ENCODE measurements around the gene MFF. TPM values are rescaled to one million over a fixed set of nuclear protein-coding genes. Genes with fewer than 3 reads are reported as not detected.

Gene MFF
- total and polyA plus RNA-seq, 2 of the 8 experiments (the other 6 are each of a cell fraction or from before 2014, with no cell fraction given) = 36.2 to 86.8 TPM

DNA sequence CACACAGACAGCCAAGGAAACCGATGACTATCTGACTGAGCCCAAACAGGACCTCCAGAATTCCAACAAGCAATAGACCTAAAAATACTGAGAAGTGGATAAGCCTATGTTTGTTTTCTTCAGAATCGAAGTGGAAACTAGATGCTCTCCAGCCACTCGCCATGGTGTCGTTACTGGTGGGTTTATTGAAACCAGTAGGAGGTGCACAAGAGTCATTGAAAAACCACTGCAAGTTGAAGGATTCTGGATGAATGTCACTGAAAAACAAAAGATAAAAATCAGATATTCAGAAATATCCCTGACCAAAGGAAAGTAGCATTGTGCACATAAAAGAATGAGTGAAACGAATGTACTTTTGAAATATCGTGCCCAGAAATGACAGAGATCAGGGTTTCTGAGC, 38.7 kb downstream of the MFF start:
- ChIA-PET CTCF (ENCODE audit: partially characterized antibody) (interaction anchor here (1.0 to 1.1 kb wide), 2 partner anchors 12 to 16 kb away, joined by 4 read pairs; partner anchors contain the start of gene TM4SF20), POLR2A (ENCODE audit: partially characterized antibody) (no interaction called here)
- Histone ChIP-seq H2BK5ac (ENCODE audit: low read depth, low read length) (no peak overlapping the region), H3K4me3 (ENCODE audit: extremely low read depth in 1 of 4, insufficient read depth in 2 of 4, low read depth in 3 of 4, low read length in 4 of 4) (no peak overlapping the region), H4K8ac (ENCODE audit: extremely low read depth, insufficient read depth, low read length) (no peak overlapping the region), H3K79me2 (ENCODE audit: control insufficient read depth in 1 of 2, insufficient read depth in 2 of 2, low read length in 2 of 2) (no peaks in the 10 kb centered on the region), H2BK12ac (ENCODE audit: low read depth, low read length) (no peak overlapping the region), H3K27me3 (replicated peaks in 1 of 4; ENCODE audit: control insufficient read depth in 3 of 4, extremely low read depth in 1 of 4, insufficient read depth in 3 of 4, low read length in 3 of 4) (no peaks in the 10 kb centered on the region), H4K5ac (ENCODE audit: insufficient read length, low read depth, low read length) (no peak overlapping the region), H3K4me1 (replicated peaks in 1 of 4; ENCODE audit: control insufficient read depth in 3 of 4, insufficient read depth in 4 of 4, low read length in 3 of 4) (no peaks in the 10 kb centered on the region), H2AK5ac (ENCODE audit: low read depth, low read length) (no peak overlapping the region), H3K14ac (ENCODE audit: insufficient read length) (no peak overlapping the region), H3K9ac (replicated peaks in 1 of 4; ENCODE audit: extremely low read depth in 1 of 4, low read depth in 3 of 4, low read length in 3 of 4) (no peak overlapping the region), H3K79me1 (ENCODE audit: low read depth, low read length) (no peaks in the 10 kb centered on the region), H3K4ac (replicated peaks; ENCODE audit: insufficient read length, low read depth, low read length) (no peak overlapping the region), H2BK20ac (ENCODE audit: low read length) (no peak overlapping the region), H2BK15ac (ENCODE audit: low read length) (no peak overlapping the region), H2AFZ (ENCODE audit: low read length) (no peak overlapping the region), H3K23me2 (ENCODE audit: low read depth, low read length) (no peaks in the 10 kb centered on the region), H3K27ac (ENCODE audit: low read depth, low read length) (no peak overlapping the region), H4K20me1 (replicated peaks in 1 of 2; ENCODE audit: control insufficient read depth in 1 of 2, insufficient read depth in 2 of 2, low read length in 2 of 2) (peaks cover 0 to 2% of the 10 kb centered on the region in 2 experiments), H3K23ac (ENCODE audit: insufficient read length) (no peak overlapping the region), H2BK120ac (replicated peaks; ENCODE audit: low read depth, low read length) (no peak overlapping the region), H3K9me3 (ENCODE audit: insufficient read depth in 2 of 2, low read depth in 1 of 2, low read length in 1 of 2) (no peaks in the 10 kb centered on the region), H4K91ac (replicated peaks; ENCODE audit: insufficient read length, low read length) (no peak overlapping the region), H3K18ac (ENCODE audit: extremely low read depth, low read length) (no peak overlapping the region), H3K36me3 (ENCODE audit: control insufficient read depth in 2 of 4, insufficient read depth in 4 of 4, low read length in 3 of 4) (peaks cover 0 to 7% (median 3%) of the 10 kb centered on the region in 4 experiments; a peak in 2 of 8 replicates), H3K56ac (replicated peaks; ENCODE audit: insufficient read length, low read depth, low read length) (no peak overlapping the region), H3K4me2 (ENCODE audit: insufficient read depth in 1 of 2, low read depth in 2 of 2, low read length in 2 of 2) (no peak overlapping the region)
- TF ChIP-seq RAD21 (IDR thresholded peaks at IDR 0.05 in 1 of 2, conservative IDR thresholded peaks at IDR 0.05 in 1 of 2; ENCODE audit: low read depth in 2 of 2, low read length in 2 of 2) (peak; percentile 60 to 62), EZH2 (IDR thresholded peaks at IDR 0.05; ENCODE audit: low read depth, low read length, severe bottlenecking) (no peak)
- TF ChIP-seq, protein P1, sequence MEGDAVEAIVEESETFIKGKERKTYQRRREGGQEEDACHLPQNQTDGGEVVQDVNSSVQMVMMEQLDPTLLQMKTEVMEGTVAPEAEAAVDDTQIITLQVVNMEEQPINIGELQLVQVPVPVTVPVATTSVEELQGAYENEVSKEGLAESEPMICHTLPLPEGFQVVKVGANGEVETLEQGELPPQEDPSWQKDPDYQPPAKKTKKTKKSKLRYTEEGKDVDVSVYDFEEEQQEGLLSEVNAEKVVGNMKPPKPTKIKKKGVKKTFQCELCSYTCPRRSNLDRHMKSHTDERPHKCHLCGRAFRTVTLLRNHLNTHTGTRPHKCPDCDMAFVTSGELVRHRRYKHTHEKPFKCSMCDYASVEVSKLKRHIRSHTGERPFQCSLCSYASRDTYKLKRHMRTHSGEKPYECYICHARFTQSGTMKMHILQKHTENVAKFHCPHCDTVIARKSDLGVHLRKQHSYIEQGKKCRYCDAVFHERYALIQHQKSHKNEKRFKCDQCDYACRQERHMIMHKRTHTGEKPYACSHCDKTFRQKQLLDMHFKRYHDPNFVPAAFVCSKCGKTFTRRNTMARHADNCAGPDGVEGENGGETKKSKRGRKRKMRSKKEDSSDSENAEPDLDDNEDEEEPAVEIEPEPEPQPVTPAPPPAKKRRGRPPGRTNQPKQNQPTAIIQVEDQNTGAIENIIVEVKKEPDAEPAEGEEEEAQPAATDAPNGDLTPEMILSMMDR (IDR thresholded peaks at IDR 0.05; ENCODE audit: control extremely low read depth in 1 of 3, insufficient read depth in 1 of 3, low read depth in 1 of 3, low read length in 3 of 3) = peak; percentile 2 to 54 (median 35)
- no peak for DNase-seq (ENCODE audit: low read depth in 1 of 2, low spot score in 2 of 2)
- FAIRE-seq = peak; percentile 48
- WGBS, 2 experiments (ENCODE audit: extremely low coverage in 1 of 2, insufficient coverage in 1 of 2, insufficient read length in 1 of 2, insufficient replicate concordance in 2 of 2, low coverage in 1 of 2, low lambda C conversion rate in 2 of 2, missing lambda C conversion rate in 1 of 2) = 89% methylated on average over 6 of the region's 6 CpGs; no CpG with 5 or more reads in 1 of the 2 experiments

Measured in H1 (cell line).